Liver (tissue), 3 donors: ENCODE measurements around the gene RPL35A.

ENCODE experiments used
- CTCF ChIP-seq: fragments of 150-350 bp; IDR thresholded peaks from 2 replicates; pipeline ENCODE4 v1.5.1; 2017; ENCODE audit warnings: improper control_type of control experiment, low read depth, low read length; ENCODE audit not compliant: missing input control
- EGR1 ChIP-seq, 2 donors: IDR thresholded peaks; 2 replicates each; pipeline ENCODE4 v1.6.1; 2016 to 2018; ENCODE audit warnings: antibody characterized with exemption in 2 of 2, low read depth in 2 of 2
- FOXA1 ChIP-seq: IDR thresholded peaks from 2 replicates; pipeline ENCODE4 v1.6.1; 2016; ENCODE audit warnings: antibody characterized with exemption
- GABPA ChIP-seq, 2 donors: IDR thresholded peaks in 1 of 2; conservative IDR thresholded peaks in 1 of 2; 2 replicates each; pipeline ENCODE4 v1.6.1; 2016; ENCODE audit warnings: antibody characterized with exemption in 2 of 2, mild to moderate bottlenecking in 1 of 2, moderate library complexity in 1 of 2
- HNF4A ChIP-seq, 2 donors: conservative IDR thresholded peaks; 2 replicates each; pipeline ENCODE4 v1.6.1; 2016; ENCODE audit warnings: antibody characterized with exemption in 2 of 2, mild to moderate bottlenecking in 2 of 2
- HNF4G ChIP-seq: IDR thresholded peaks from 2 replicates; pipeline ENCODE4 v1.6.1; 2016; ENCODE audit warnings: antibody characterized with exemption
- MAX ChIP-seq: IDR thresholded peaks from 2 replicates; pipeline ENCODE4 v1.6.1; 2016; ENCODE audit warnings: antibody characterized with exemption
- REST ChIP-seq: IDR thresholded peaks from 2 replicates; pipeline ENCODE4 v1.6.1; 2016; ENCODE audit warnings: antibody characterized with exemption, mild to moderate bottlenecking
- TAF1 ChIP-seq: conservative IDR thresholded peaks from 2 replicates; pipeline ENCODE4 v1.6.1; 2016; ENCODE audit warnings: antibody characterized with exemption, mild to moderate bottlenecking
- ZBTB33 ChIP-seq: IDR thresholded peaks from 2 replicates; pipeline ENCODE4 v1.6.1; 2016; ENCODE audit warnings: antibody characterized with exemption
- donor health status: healthy.
- donor health status: healthy.

- TF ChIP-seq CTCF (peak; percentile 66), MAX (no peak), REST (no peak), ZBTB33 (no peak), GABPA (IDR thresholded peaks at IDR 0.05 in 1 of 2, conservative IDR thresholded peaks at IDR 0.05 in 1 of 2) (no peak), TAF1 (no peak), FOXA1 (no peak), EGR1 (IDR thresholded peaks at IDR 0.05; ENCODE audit: low read depth in 2 of 2) (no peak), HNF4G (no peak), HNF4A (conservative IDR thresholded peaks at IDR 0.05) (no peak)
Observed at GRCh38 chr3:197942956-197943556, 6.9 kb upstream of the RPL35A start.
